Aorta (tissue), 5 donors: Measurements from ENCODE around the gene SAMD7. TPM values are rescaled to one million over a fixed set of nuclear protein-coding genes. Genes with fewer than 3 reads are reported as not detected.

Source experiments
- ATAC-seq: fragments of 200-7000 bp; cut with Tn5 transposase; one replicate; pipeline ENCODE4 v1.9.1; 2022; ENCODE audit warnings: moderate library complexity; ENCODE audit not compliant: low FRiP score
- DNase-seq, 2 donors: peaks; one replicate each; pipeline ENCODE4 v3.0.0-alpha.2; 2020
- H3K27ac ChIP-seq, 2 donors: one replicate each; pipeline ENCODE4 v1.5.1; 2013; ENCODE audit warnings: low read length in 2 of 2, mild to moderate bottlenecking in 2 of 2, moderate library complexity in 2 of 2, control low read depth in 1 of 2, inconsistent platforms in 1 of 2, low read depth in 1 of 2
- H3K27me3 ChIP-seq, 2 donors: one replicate each; pipeline ENCODE4 v1.6.1; 2013; ENCODE audit warnings: control low read depth in 1 of 2, low read length in 1 of 2, mild to moderate bottlenecking in 1 of 2, moderate library complexity in 1 of 2; ENCODE audit not compliant: insufficient read depth in 2 of 2, control insufficient read depth in 1 of 2
- H3K36me3 ChIP-seq, 2 donors: one replicate each; pipeline ENCODE4 v1.6.1; 2013; ENCODE audit warnings: control low read depth in 1 of 2, low read length in 1 of 2, mild to moderate bottlenecking in 1 of 2; ENCODE audit not compliant: insufficient read depth in 2 of 2, control insufficient read depth in 1 of 2
- H3K4me1 ChIP-seq, 2 donors: one replicate each; pipeline ENCODE4 v1.6.1; 2013; ENCODE audit warnings: low read length in 2 of 2, control low read depth in 1 of 2, mild to moderate bottlenecking in 1 of 2, moderate library complexity in 1 of 2; ENCODE audit not compliant: insufficient read depth in 2 of 2, control insufficient read depth in 1 of 2
- H3K4me3 ChIP-seq, 2 donors: one replicate each; pipeline ENCODE4 v1.5.1; 2013; ENCODE audit warnings: low read length in 2 of 2, control low read depth in 1 of 2, mild to moderate bottlenecking in 1 of 2
- H3K9me3 ChIP-seq: one replicate; pipeline ENCODE4 v1.6.1; 2013; ENCODE audit warnings: mild to moderate bottlenecking, low read length; ENCODE audit not compliant: control insufficient read depth
- WGBS, 2 donors: extraction: QIAGEN DNeasy Blood & Tissue Kit; methylation state at CpG; one replicate each; pipeline ENCODE4 v1.1.7; 2013; 5-methylcytosine and 5-hydroxymethylcytosine counted together
- intact Hi-C, 2 donors: fragments of 100-400 bp; cut with DNase I; formaldehyde crosslinking; loops; one replicate each; pipeline versions ENCODE4 v1.14.2 to v1.15.0; 2022
- polyA plus RNA-seq, 2 donors: library from polyadenylated mRNA; stranded (reverse); fragments of 200-250 nt; gene quantifications; one replicate each; pipeline ENCODE4 v1.2.3, GENCODE V29; 2013
- total RNA-seq, 2 donors: library from RNA; stranded (reverse); fragmentation: NEBNext Ultra II Directional; extraction: Animal tissue kit (Norgen Biotek cat#: 25700); gene quantifications; one replicate each; pipeline ENCODE4 v1.2.1, GENCODE V29; 2021
- donor health status: healthy with polysubstance abuse.
- donor health status: Bipolar disorder and iron deficiency.
- donor health status: DM: no; HTN: no; CAD: no.
- donor health status: DM: no; HTN: no; CAD: no.
- donor health status: DM: yes; HTN: yes; CAD: no.

Gene SAMD7
- total and polyA plus RNA-seq, 4 donors = not detected

DNA sequence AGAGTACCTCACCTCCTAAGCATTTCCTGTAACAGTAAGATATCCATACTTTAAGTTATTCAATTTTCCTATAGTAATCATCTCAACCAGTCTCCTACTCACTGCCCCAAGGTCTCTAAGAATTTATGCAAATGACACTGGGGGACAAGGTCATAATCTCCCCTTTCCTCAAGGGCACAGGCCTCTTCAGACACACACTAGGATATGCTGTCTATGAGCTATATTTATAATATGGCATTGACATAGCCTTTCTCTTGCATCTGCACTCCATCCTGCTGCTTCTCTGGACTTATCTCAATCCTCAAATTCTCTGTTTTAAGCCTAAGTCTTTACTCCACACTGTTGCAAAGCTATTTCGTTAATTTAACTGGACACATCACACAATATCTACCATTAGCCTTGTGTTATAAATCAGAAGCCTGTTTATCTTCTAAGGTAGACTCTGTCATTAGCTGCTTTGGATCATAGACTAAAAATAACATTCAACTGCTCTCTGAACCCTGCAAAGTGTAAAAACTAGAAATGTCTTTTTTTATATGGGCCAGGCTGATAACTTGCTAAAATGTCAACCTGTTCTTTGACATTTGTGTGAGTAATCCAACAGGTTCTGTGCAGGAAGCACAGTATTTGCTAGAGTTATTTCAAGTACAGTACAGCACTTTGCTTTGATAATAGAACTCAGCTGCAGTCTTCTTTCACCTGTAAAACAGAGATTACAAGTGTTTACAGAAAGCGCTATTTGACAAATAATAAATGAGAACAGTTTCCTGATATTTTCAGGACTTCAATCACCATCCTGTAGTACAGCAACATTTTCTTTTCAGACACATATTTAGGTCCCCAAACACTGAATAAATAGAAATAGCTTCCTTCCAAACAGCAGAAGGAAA lies 37.4 kb downstream of the SAMD7 start:
- Histone ChIP-seq H3K27ac (no peak overlapping the region), H3K36me3 (no peaks in the 10 kb centered on the region), H3K27me3 (no peaks in the 10 kb centered on the region), H3K9me3 (no peaks in the 10 kb centered on the region), H3K4me3 (no peak overlapping the region), H3K4me1 (no peaks in the 10 kb centered on the region)
- intact Hi-C loops = no loop called here
- WGBS, 2 donors = 80 to 86% methylated on average over 2 of the region's 2 CpGs
- DNase-seq = no peak
- ATAC-seq = no peak

DNA sequence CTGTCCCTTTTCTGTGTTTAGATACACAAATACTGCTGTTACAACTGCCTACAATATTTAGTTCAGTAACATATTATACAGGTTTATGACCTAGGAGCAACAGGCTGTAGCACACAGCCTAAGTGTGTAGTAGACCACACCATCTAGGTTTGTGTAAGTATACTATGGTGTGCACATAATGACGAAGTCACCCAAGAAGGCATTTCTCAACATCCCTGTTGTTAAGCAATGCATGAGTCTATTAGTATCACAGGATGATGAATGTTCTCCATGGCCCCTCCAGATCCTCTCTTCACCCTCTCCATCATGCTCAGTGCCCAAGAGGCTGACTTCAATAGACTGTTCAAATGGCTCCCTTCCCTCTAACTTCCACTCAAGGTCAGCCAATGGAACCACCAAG lies 40.7 kb downstream of the SAMD7 start:
- intact Hi-C loops = no loop called here
- no peak for ATAC-seq

GRCh38 chr3:169953462-169954141 lies 42.2 kb downstream of the SAMD7 start:
- no peaks in the 10 kb centered on the region for H3K36me3 ChIP-seq
- DNase-seq (no peak), ATAC-seq (no peak)
- H3K27ac ChIP-seq = no peak overlapping the region
- no peaks in the 10 kb centered on the region for H3K4me1 ChIP-seq
- no peak overlapping the region for H3K4me3 ChIP-seq
- WGBS, 2 donors = 87% methylated on average over 3 of the region's 3 CpGs
- intact Hi-C loops = no loop called here
- H3K27me3 ChIP-seq = no peaks in the 10 kb centered on the region
- H3K9me3 ChIP-seq = no peaks in the 10 kb centered on the region

More for the DNA sequence above, 40.7 kb downstream of the SAMD7 start:
- WGBS, 2 donors = 89 to 91% methylated on average over 1 of the region's 1 CpG
- Histone ChIP-seq H3K4me1 (no peaks in the 10 kb centered on the region), H3K4me3 (no peak overlapping the region), H3K27me3 (no peaks in the 10 kb centered on the region), H3K36me3 (no peaks in the 10 kb centered on the region), H3K27ac (no peak overlapping the region), H3K9me3 (no peaks in the 10 kb centered on the region)
- DNase-seq = no peak

DNA sequence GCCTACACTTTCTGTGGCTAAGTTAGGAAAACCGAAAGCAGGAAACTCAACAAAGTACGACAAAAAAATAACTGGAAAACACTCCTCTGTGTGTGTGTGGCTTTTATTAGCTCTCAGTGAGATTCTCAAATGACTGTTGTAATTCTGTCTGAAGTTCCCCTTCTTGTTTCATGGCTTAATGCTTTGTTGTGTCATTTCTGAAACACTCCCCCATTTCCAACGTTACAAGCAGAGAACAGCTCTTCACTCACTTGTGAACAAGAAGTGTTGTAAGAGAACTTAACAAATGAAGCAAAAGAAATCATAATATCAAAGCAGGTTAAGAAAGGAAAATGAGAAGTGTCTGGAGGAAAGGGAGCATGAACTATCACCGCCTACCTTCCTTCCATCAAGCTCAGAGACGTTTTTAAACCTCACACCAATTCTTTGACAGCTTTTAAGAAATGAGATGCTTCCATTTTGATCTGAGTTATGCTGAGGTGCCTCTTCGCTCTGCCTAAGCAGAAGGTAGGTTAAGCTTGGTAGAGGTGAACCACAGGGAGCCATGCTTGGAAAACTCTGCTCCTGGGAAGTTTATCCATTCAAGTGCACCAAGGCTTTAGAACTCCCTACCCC lies 42.9 kb downstream of the SAMD7 start:
- no peaks in the 10 kb centered on the region for H3K36me3 ChIP-seq
- intact Hi-C loops = no loop called here
- no peaks in the 10 kb centered on the region for H3K4me1 ChIP-seq
- 58 to 61% methylated on average over 6 of the region's 6 CpGs for WGBS, 2 donors
- no peaks in the 10 kb centered on the region for H3K27me3 ChIP-seq
- H3K4me3 ChIP-seq = no peak overlapping the region
- no peak for ATAC-seq
- no peak overlapping the region for H3K27ac ChIP-seq
- no peak for DNase-seq
- H3K9me3 ChIP-seq = no peaks in the 10 kb centered on the region

- ATAC-seq (no peak), DNase-seq (no peak)
- H3K4me3 ChIP-seq = no peak overlapping the region
- H3K27ac ChIP-seq = no peak overlapping the region
- H3K27me3 ChIP-seq = no peaks in the 10 kb centered on the region
- intact Hi-C loops = no loop called here
- no peaks in the 10 kb centered on the region for H3K36me3 ChIP-seq
- WGBS, 2 donors = 83 to 87% methylated on average over 2 of the region's 2 CpGs
- no peaks in the 10 kb centered on the region for H3K9me3 ChIP-seq
- H3K4me1 ChIP-seq = no peaks in the 10 kb centered on the region
Observed at GRCh38 chr3:169955406-169955805, 44.0 kb downstream of the SAMD7 start.

DNA sequence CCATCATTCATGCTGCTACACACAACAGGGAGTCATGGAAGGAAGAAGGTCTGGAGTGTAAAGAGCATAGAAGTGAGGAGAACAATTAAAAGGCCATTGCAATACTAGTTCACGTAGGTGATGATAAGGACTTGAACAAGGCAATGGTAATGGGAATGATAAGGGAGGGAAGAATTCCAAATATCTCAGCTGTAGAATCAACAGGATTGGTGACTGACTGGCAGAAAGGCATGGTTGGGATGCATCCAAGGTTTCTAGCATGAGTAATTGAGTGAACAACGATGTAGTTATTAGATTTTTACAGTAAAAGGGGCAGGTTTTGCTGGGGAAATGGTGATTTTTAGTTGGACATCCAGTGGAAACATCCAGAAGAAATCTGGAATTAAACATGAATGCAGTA lies 52.8 kb downstream of the SAMD7 start:
- WGBS, 2 donors = 6 to 17% methylated on average over 2 of the region's 2 CpGs
- ATAC-seq (no peak), DNase-seq (no peak)
- Histone ChIP-seq H3K27me3 (no peaks in the 10 kb centered on the region), H3K9me3 (no peaks in the 10 kb centered on the region), H3K27ac (no peak overlapping the region), H3K4me1 (no peaks in the 10 kb centered on the region), H3K36me3 (no peaks in the 10 kb centered on the region), H3K4me3 (no peak overlapping the region)
- intact Hi-C loops = loop anchor here (10.0 kb wide), 2 partner anchors 99 to 199 kb away; partner anchors contain the start of genes ACTRT3 (in 1 of the 2), LRRC31 (in 1 of the 2) and TERC (in 1 of the 2)

DNA sequence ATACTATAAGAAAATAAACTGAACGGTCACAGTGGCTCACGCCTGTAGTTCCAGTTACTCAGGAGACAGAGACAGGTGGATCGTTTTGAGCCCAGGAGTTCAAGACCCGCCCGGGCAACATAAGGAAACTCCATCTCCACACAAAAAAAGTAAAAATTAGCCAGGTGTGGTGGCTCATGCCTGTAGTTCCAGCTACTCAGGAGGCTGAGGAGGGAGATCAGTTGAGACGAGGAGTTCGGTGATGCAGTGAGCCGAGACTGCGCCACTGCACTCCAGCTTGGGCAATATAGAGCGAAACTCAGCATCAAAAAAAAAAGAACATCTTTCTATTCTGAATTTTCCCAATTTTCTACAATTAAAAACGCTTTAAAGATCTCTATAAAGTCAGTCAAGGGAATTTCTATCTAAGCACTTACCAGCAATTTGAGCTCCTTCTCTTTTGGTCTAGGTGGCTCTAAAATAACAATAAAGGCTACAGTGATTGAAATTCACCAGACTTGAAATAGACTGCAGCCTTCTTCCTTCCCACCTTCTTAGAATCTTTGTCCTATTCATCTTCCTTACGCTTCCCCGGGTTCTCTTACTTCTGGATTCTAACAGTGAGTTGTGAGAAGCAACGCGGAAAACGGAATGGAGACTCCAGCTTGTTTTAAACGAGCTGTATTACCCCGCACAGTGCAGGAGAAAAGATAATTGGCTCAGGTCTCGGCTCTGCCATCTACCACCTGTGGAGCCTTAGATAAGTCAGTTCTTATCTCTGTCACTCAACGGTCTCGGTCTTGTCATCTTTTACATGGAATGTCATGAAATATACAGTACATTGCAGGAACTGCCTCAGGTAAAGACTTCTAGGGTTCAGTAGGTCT lies 54.4 kb downstream of the SAMD7 start:
- intact Hi-C loops = loop anchor here (5.0 to 10.0 kb wide), 4 partner anchors 101 to 203 kb away; partner anchors contain the start of genes ACTRT3 (in 1 of the 2), LRRC31 (in 1 of the 2) and TERC (in 1 of the 2)
- H3K4me3 ChIP-seq = peak overlapping the region; percentile 87 to 90
- 63% methylated on average over 21 of the region's 21 CpGs for WGBS, 2 donors
- no peaks in the 10 kb centered on the region for H3K9me3 ChIP-seq
- no peaks in the 10 kb centered on the region for H3K36me3 ChIP-seq
- DNase-seq = no peak
- H3K4me1 ChIP-seq = no peaks in the 10 kb centered on the region
- peak; percentile 5 for ATAC-seq
- H3K27me3 ChIP-seq = no peaks in the 10 kb centered on the region
- H3K27ac ChIP-seq = peak overlapping the region in 1 of 2 donors; percentile 34

- H3K36me3 ChIP-seq = no peaks in the 10 kb centered on the region
- ATAC-seq (peak; percentile 99), DNase-seq (peak; percentile 96 to 98)
- intact Hi-C loops = loop anchor here (5.0 to 10.0 kb wide), 4 partner anchors 102 to 204 kb away; partner anchors contain the start of genes ACTRT3 (in 1 of the 2), LRRC31 (in 1 of the 2) and TERC (in 1 of the 2)
- no peaks in the 10 kb centered on the region for H3K9me3 ChIP-seq
- no peaks in the 10 kb centered on the region for H3K4me1 ChIP-seq
- H3K27ac ChIP-seq = peak within 1 kb of the TSS in 1 of 2 donors; percentile 49
- WGBS, 2 donors = 1% methylated on average over 37 of the region's 37 CpGs
- no peaks in the 10 kb centered on the region for H3K27me3 ChIP-seq
- H3K4me3 ChIP-seq = peak within 1 kb of the TSS; percentile 87 to 90
Observed at GRCh38 chr3:169966428-169966950, 55.1 kb downstream of the SAMD7 start, which contains the start of gene SEC62. TSS of gene SEC62 (plus strand) at chr3:169966807. CDS start at chr3:169966823, 16 bp downstream.
